Measurements from ENCODE around the gene TMPRSS6.
A peak's percentile ranks its signal among the peaks of the same experiment; 100 is the strongest.

TMPRSS6 gene

GRCh38 chr22:37112084-37112728 lies 2.7 kb upstream of the TMPRSS6 start:
- DNase-seq = no peak

- DNase-seq = no peak
Measured at GRCh38 chr22:37111156-37111717, 1.7 kb upstream of the TMPRSS6 start.

DNA sequence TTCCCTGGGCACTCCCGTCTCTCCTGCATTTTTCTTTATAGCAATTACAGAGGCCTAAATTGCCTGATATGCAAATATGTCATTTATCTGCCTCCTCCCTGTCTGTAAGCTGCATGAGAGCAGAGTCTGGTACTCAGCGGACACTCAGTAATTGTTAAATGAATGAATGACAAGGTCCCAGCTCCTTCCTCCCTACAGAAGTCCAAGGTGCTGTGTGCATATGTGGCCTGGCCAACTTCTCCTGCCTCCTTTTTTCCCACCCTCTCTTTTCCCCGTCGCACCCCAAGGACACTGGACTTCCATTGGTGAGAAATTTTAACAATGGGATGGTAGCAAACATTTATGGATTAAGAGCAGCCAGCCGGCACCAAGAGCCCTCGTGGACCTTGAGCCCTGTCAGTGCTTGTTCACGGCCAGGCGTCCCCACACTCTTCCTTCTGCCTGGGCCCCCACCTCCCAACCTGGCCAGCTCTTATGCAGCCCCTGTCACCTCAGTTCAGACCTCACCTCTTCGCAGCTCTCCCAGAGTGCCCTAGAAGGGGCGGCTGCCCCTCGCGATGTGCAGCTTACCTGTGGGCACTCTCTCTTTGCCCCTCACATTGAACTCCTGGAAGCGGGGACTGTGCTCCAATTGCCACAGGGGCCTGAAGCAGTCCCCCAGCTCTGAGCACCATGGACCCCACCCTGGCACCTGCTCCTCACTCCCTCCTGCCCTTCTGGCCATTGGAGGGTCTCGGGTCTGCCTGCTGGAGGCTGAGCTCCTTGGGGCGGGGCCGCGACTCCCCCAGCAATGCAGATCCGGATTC lies 1.5 kb downstream of the TMPRSS6 start:
- DNase-seq = no peak

GRCh38 chr22:37105990-37106389 lies 3.5 kb downstream of the TMPRSS6 start:
- no peak for DNase-seq

- no peak for DNase-seq
Measured at GRCh38 chr22:37105154-37105553, 4.4 kb downstream of the TMPRSS6 start.

DNA sequence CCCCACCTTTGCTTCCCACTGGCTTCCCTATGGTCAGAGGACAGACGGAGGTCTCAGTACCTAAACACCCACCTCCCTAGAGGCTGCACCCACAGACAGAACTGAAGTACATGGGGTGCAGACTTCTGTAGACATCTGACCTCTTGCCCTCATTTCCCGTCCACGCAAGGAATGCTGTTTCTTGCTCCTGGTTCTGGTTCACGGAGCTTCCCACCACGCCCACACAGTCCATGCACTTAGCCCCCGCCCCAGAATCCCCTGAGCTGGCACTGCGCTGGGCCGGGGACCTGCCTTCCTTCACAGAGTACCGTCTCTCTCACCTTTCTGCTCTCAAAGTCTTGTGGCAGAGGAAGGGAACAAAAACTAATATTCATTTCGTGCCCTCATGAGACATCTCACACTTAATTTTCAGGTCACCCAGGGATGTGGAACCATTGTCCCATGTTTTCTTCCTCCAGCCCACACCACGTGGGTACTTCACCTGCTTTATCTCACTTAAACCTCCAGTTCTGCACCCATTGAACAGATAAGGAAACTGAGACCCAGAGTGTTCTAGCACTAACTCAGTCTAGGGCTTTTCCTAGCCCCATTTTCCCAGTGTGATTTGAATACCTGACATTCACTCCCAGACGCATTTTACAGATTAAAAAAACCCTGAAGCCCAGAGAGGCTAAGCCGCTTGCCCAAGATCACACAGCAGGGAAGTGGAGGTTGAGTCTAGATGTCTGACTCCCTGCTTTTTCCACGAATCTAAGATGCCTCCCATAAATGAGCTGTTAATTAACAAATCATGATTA lies 5.7 kb downstream of the TMPRSS6 start:
- DNase-seq = no peak

GRCh38 chr22:37103151-37103550 lies 6.4 kb downstream of the TMPRSS6 start:
- DNase-seq = no peak

DNA sequence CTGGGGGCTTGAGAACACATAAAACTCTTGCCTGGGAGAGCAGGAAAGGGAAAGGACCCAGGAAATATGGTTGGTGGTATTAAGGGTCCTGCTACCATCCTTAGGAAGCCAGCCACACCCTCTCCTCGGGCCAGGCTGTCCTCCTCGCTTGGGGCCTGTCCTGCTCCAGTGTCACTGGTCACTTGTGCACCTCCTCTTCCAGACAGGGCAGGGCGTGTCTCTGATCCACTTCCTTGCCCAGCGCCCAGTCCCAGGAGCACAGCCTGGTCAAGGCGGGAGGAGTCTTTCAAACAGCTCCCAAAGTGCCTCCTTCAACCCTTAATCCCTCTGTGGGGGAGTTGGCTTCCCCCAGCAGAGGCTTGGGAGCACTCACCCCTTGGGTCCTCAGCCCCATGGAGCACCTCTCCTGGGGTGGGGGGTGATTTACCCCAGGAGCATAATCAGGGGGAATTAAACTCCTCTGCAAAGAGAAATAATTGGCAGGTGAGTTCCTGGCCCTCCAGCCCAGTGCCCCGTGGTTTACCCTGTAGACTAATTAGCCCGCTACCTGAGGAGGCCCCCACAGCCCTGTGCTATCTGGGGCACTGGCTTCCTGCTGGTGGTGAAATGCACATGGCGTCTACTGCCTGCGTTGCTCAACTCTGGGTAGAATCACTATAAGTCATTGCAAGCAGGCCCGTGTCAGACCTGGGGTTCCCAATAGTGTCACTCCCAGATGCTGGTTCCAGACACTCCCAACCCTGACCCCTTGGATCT lies 8.0 kb downstream of the TMPRSS6 start:
- no peak for DNase-seq

GRCh38 chr22:37100589-37101127 lies 8.9 kb downstream of the TMPRSS6 start:
- no peak for DNase-seq

DNA sequence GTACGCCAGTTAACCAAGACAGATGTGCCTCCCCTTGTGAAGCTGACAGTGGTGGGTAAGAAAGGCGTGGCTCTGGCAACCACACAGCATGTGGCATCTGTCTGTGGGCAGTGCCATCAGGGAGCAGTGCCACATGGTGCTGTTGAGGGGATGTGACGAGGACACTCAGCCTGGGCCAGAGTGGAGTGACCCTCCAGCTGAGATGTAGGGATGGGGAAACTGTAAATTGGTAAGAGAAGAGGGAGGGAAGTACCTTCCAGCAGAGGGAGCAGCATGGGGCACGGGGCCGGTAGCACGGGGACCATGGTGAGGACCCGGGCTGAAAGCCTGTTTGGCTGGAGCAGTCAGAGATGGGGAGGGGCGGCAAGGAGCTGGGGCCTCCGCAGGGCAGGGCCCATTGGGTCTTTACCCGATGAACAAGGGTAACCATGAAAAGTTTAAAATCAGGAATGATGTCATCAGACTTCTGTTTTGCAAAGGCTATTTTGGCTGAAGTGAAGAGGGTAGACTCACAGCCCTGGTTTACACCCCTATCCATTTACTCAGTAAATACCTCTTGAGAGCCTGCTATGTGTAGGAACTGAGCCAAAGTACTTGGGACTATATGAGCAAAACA lies 10.4 kb downstream of the TMPRSS6 start:
- DNase-seq = no peak

DNA sequence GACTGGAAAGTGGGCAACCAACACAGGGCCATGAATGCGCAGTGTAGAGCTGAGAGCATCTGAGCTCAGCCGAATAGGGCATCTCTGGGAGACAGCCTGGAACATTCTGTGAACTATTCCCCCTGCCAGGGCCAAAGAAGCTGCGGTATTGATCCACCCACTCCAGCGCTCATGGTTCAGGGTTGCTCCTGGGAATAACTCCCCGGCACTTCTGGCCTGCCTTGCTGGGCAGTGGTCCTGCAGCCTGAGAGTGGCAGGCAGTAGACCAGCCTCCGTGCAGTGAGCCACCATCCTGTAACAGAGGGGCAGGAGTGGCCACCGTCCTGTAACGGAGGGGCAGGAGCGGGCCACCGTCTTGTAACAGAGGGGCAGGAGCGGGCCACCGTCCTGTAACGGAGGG lies 12.2 kb downstream of the TMPRSS6 start:
- no peak for DNase-seq

GRCh38 chr22:37095113-37095512 lies 14.4 kb downstream of the TMPRSS6 start:
- DNase-seq = no peak

DNA sequence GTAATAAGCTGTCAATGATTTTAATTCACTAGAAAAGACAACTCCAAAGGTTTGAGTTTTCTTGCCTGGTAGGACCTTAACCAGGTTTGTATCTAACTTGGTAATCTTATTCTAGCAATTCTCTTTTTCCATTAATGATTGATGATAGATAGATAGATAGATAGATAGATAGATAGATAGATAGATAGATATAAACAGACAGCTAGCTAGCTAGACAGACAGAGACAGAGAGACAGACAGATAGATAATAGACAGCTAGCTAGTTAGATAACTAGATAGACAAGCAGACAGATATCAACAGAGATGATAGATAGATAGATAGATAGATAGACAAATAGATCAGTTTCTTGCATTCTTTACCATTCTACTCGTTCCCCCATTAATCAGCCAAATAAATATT lies 15.3 kb downstream of the TMPRSS6 start:
- DNase-seq = no peak

- DNase-seq = no peak
Measured at GRCh38 chr22:37092997-37093396, 16.5 kb downstream of the TMPRSS6 start.

- DNase-seq = no peak
Measured at GRCh38 chr22:37091994-37092393, 17.5 kb downstream of the TMPRSS6 start.

- DNase-seq = no peak
Measured at GRCh38 chr22:37090920-37091695, 18.4 kb downstream of the TMPRSS6 start.

- DNase-seq = no peak
Measured at GRCh38 chr22:37089434-37089833, 20.1 kb downstream of the TMPRSS6 start.

DNA sequence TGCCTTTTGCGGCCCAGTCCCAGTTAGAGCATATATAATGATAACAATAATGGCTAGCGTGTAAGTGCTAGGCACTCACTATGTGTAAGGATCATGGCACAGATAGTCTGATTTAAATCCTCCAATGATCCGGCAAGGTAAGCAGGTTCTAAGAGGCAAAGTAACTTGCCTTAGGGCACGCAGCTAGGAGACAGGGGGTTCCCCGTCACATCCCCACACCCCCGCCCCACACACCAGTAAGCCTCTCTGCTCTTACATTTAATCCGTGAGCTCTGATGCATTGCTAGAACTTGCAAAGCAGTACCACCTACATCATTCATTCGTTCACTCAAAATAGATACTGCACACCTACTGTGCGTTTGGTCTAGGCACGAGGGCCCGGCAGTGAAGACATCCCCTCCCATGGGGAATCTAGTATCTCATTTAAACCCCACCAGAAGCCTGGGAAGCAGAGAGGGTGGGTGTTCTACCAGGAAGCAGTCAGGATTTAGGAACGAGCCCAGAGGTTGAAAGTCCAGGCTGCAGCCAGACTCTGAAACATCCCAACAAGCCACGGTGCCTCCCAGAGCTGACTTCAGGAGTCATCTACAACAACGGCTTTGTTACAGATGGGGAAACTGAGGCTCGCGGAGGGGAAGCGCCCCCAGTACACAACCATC lies 20.6 kb downstream of the TMPRSS6 start:
- DNase-seq = no peak

- peak; percentile 64 for DNase-seq
Measured at GRCh38 chr22:37088108-37088605, 21.4 kb downstream of the TMPRSS6 start.

DNA sequence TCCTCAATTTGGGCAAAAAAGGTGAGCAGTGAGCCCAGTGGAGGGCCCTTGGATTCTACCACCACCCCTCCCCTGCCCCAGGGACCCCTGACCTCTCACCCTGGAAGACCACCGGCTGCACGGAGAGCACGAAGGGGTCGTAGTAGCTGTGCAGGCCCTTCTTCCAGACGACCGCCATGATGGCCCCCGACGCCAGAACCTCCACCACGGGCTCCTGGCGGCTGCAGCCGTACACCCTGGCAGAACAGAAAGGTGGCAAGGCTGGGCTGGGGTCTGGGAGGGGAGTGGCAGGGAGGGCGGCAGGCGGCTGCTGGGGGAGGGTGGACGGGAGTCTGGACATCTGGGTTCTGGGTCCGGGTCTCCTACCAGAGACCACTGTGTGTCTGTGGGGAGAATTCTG lies 23.3 kb downstream of the TMPRSS6 start:
- DNase-seq = no peak
